GM12878 (cell line): Measurements from ENCODE around the gene ZSCAN5B. TPM values are rescaled to one million over a fixed set of nuclear protein-coding genes. Genes with fewer than 3 reads are reported as not detected.

ENCODE experiments used
- ATAC-seq: fragments of 200-7000 bp; cut with Tn5 transposase; 3 replicates; pipeline ENCODE4 v1.9.1; 2020; ENCODE audit warnings: mild to moderate bottlenecking, moderate library complexity
- BruUV-seq: library from RNA; stranded (reverse); fragments of 400-500 nt; replicated peaks from 2 replicates; lab custom pipeline; 2021; lab: Mats Ljungman, UMichigan
- CTCF ChIA-PET: fragments of 300-600 bp; sonication (Branson Sonifier 250); formaldehyde crosslinking; extraction: SDS; loops from one replicate; lab custom pipeline; 2021; ENCODE audit warnings: inconsistent platforms; lab: Yijun Ruan, JAX
- POLR2A ChIA-PET: fragments of 350-600 bp; formaldehyde crosslinking; extraction: SDS; loops from one replicate; lab custom pipeline; 2021; ENCODE audit warnings: inconsistent platforms; lab: Charles Lee
- RAD21 ChIA-PET: fragments of 300-600 bp; sonication (Branson Sonifier 250); formaldehyde crosslinking; loops from one replicate; lab custom pipeline; 2023; ENCODE audit warnings: antibody characterized with exemption; ENCODE audit not compliant: unreplicated experiment; lab: Charles Lee
- SMC1A ChIA-PET: fragments of 300-600 bp; sonication (Branson Sonifier 250); formaldehyde crosslinking; loops from one replicate; lab custom pipeline; 2023; ENCODE audit not compliant: unreplicated experiment, uncharacterized antibody; lab: Charles Lee
- DNase-seq: peaks from one replicate; pipeline ENCODE4 v3.0.0-alpha.2; 2011; ENCODE audit warnings: low read depth, low spot score
- FAIRE-seq: peaks from 3 replicates; lab custom pipeline; 2011; peaks lifted over from hg19 to GRCh38; lab: Jason Lieb, UNC
- H2AFZ ChIP-seq: 2 replicates; pipeline ENCODE4 v1.6.0; 2011; ENCODE audit warnings: low read depth, low read length, control low read depth; ENCODE audit not compliant: control insufficient read depth
- H3K27ac ChIP-seq: 2 replicates; pipeline ENCODE4 v1.5.1; 2011; ENCODE audit warnings: control low read depth; ENCODE audit not compliant: control insufficient read depth, insufficient read depth
- H3K27me3 ChIP-seq, 2 experiments: replicated peaks in 1 of 2; 2 replicates each; pipeline versions ENCODE4 v1.6.0 to v1.6.1; 2011; ENCODE audit warnings: low read length in 1 of 2; ENCODE audit not compliant: control insufficient read depth in 2 of 2, insufficient read depth in 2 of 2
- H3K36me3 ChIP-seq, 2 experiments: 2 replicates each; pipeline ENCODE4 v1.5.1; 2011; ENCODE audit warnings: low read length in 1 of 2; ENCODE audit not compliant: control insufficient read depth in 2 of 2, insufficient read depth in 2 of 2
- H3K4me1 ChIP-seq: 2 replicates; pipeline ENCODE4 v1.6.1; 2011; ENCODE audit warnings: mild to moderate bottlenecking, low read length, moderate library complexity, mixed read lengths; ENCODE audit not compliant: control insufficient read depth, insufficient read depth
- H3K4me2 ChIP-seq: 2 replicates; pipeline ENCODE4 v1.6.0; 2011; ENCODE audit warnings: control low read depth; ENCODE audit not compliant: control insufficient read depth, insufficient read depth
- H3K4me3 ChIP-seq: fragments of 200-600 bp; sonication (generic); 2 replicates; pipeline ENCODE4 v1.5.1; 2016
- H3K79me2 ChIP-seq: 2 replicates; pipeline ENCODE4 v1.6.0; 2011; ENCODE audit warnings: low read length; ENCODE audit not compliant: control insufficient read depth, insufficient read depth
- H3K9ac ChIP-seq: 2 replicates; pipeline ENCODE4 v1.8.0; 2011; ENCODE audit warnings: low read length, control low read depth, mixed read lengths; ENCODE audit not compliant: control insufficient read depth, insufficient read depth
- H3K9me3 ChIP-seq: replicated peaks from 3 replicates; pipeline ENCODE4 v1.5.1; 2011; ENCODE audit warnings: mild to moderate bottlenecking, low read length; ENCODE audit not compliant: control insufficient read depth, insufficient read depth
- H4K20me1 ChIP-seq: 2 replicates; pipeline ENCODE4 v1.6.0; 2011; ENCODE audit not compliant: control insufficient read depth, insufficient read depth
- ATF2 ChIP-seq: IDR thresholded peaks from 2 replicates; pipeline ENCODE4 v1.6.1; 2012; ENCODE audit warnings: low read length, inconsistent platforms
- ATF7 ChIP-seq: fragments of 450-650 bp; IDR thresholded peaks from 2 replicates; pipeline ENCODE4 v1.6.1; 2016; ENCODE audit warnings: low read depth, mild to moderate bottlenecking
- CHD1 ChIP-seq: IDR thresholded peaks from 2 replicates; pipeline ENCODE4 v1.6.1; 2012; ENCODE audit warnings: low read depth, low read length, improper control_type of control experiment
- EP300 ChIP-seq, 2 experiments: fragments of 150-350 bp in 1 of 2; IDR thresholded peaks; 2 replicates each; pipeline ENCODE4 v1.6.1; 2011 to 2012; ENCODE audit warnings: low read depth in 2 of 2, low read length in 2 of 2, borderline replicate concordance in 1 of 2, improper control_type of control experiment in 1 of 2, inconsistent platforms in 1 of 2; ENCODE audit not compliant: control insufficient read depth in 1 of 2
- GABPA ChIP-seq: IDR thresholded peaks from 2 replicates; pipeline ENCODE4 v1.6.1; 2014; ENCODE audit warnings: antibody characterized with exemption, low read depth, mild to moderate bottlenecking, inconsistent platforms
- HSF1 ChIP-seq: fragments of 150-350 bp; IDR thresholded peaks from 2 replicates; pipeline ENCODE4 v1.6.1; 2014; ENCODE audit warnings: mild to moderate bottlenecking, low read depth, low read length
- MYC ChIP-seq: IDR thresholded peaks from 2 replicates; pipeline ENCODE4 v1.6.1; 2011; ENCODE audit warnings: mild to moderate bottlenecking, low read length, moderate library complexity, inconsistent platforms; ENCODE audit not compliant: insufficient read depth, insufficient replicate concordance, insufficient read length, severe bottlenecking
- NR2F1 ChIP-seq: fragments of 450-650 bp; conservative IDR thresholded peaks from 2 replicates; pipeline ENCODE4 v1.6.1; 2017; ENCODE audit warnings: mild to moderate bottlenecking
- SMAD5 ChIP-seq: IDR thresholded peaks from 2 replicates; pipeline ENCODE4 v1.6.1; 2016; ENCODE audit warnings: antibody characterized with exemption, low read depth
- TAF1 ChIP-seq: IDR thresholded peaks from 2 replicates; pipeline ENCODE4 v1.6.1; 2011; ENCODE audit warnings: mild to moderate bottlenecking, low read depth, low read length, borderline replicate concordance
- TCF3 ChIP-seq: IDR thresholded peaks from 2 replicates; pipeline ENCODE4 v1.6.1; 2012; ENCODE audit warnings: low read depth, mild to moderate bottlenecking, low read length, borderline replicate concordance; ENCODE audit not compliant: insufficient read depth
- USF2 ChIP-seq: IDR thresholded peaks from 2 replicates; pipeline ENCODE4 v1.6.1; 2011; ENCODE audit warnings: low read depth, low read length, improper control_type of control experiment, borderline replicate concordance
- ZNF274 ChIP-seq: IDR thresholded peaks from one replicate; pipeline ENCODE4 v1.8.0; 2011; ENCODE audit not compliant: insufficient read length, insufficient read depth
- ZNF687 ChIP-seq: fragments of 450-650 bp; IDR thresholded peaks from 2 replicates; pipeline ENCODE4 v1.6.1; 2017; ENCODE audit warnings: mild to moderate bottlenecking, moderate library complexity
- WGBS: methylation state at CpG from one replicate; pipeline ENCODE4 v1.1.6; 2016; ENCODE audit warnings: low lambda C conversion rate; ENCODE audit not compliant: insufficient replicate concordance, insufficient coverage; ENCODE audit errors: missing lambda C conversion rate; 5-methylcytosine and 5-hydroxymethylcytosine counted together
- in situ Hi-C: fragments of 300-500 bp; cut with MboI; formaldehyde crosslinking; loops from 9 replicates; pipeline ENCODE4 v1.14.3; 2018; ENCODE audit warnings: mixed read lengths
- intact Hi-C: fragments of 100-400 bp; cut with micrococcal nuclease; formaldehyde crosslinking; loops from one replicate; pipeline ENCODE4 v1.14.2; 2022; ENCODE audit not compliant: unreplicated experiment
- polyA plus RNA-seq, 11 experiments: library from polyadenylated mRNA; depleted of rRNA in 4 of 11; unstranded in 6 of 11; stranded (reverse) in 5 of 11; fragments of >200 nt; fragmentation: Nextera tagmentation in 4 of 11; fragmentation: Illumina TruSeq in 1 of 11; extraction: Ambion mirVana in 4 of 11; extraction: Trizol in 1 of 11; gene quantifications; 1 replicate in 1 of 11; 2 replicates in 10 of 11; pipeline versions ENCODE4 v1.2.1 to v1.2.3, GENCODE V29; 2011 to 2016; ENCODE audit warnings: inconsistent platforms in 2 of 11, missing spikeins in 2 of 11, low read depth in 1 of 11
- total RNA-seq, 4 experiments: library from RNA; depleted of rRNA in 3 of 4; stranded (reverse); fragments of >200 nt in 3 of 4; fragmentation: Illumina TruSeq in 1 of 4; extraction: Trizol in 1 of 4; gene quantifications; 2 replicates each; pipeline versions ENCODE4 v1.2.1 to v1.2.3, GENCODE V29; 2013 to 2021

The ZSCAN5B gene
- total and polyA plus RNA-seq, 10 of the 15 experiments (the other 5 are each of a cell fraction or from before 2014, with no cell fraction given) = 0.04 TPM; not detected in 9

GRCh38 chr19:56161534-56161933 is 36.0 kb downstream of the ZSCAN5B start (continued):
- TF ChIP-seq ZNF274 = no peak
- TF ChIP-seq, all 136 proteins: peak for 0

- Histone ChIP-seq H3K9me3 (no peaks in the 10 kb centered on the region), H3K79me2 (no peaks in the 10 kb centered on the region), H3K4me3 (no peak overlapping the region), H3K4me2 (no peak overlapping the region), H4K20me1 (no peaks in the 10 kb centered on the region), H3K4me1 (no peaks in the 10 kb centered on the region), H2AFZ (no peak overlapping the region), H3K36me3 (peaks cover 8 to 9% of the 10 kb centered on the region in 2 experiments; a peak in 3 of 4 replicates), H3K27me3 (no peaks in the 10 kb centered on the region), H3K9ac (no peak overlapping the region), H3K27ac (no peak overlapping the region)
- SMC1A ChIA-PET = no interaction called here
- 98% methylated on average over 59 of the region's 69 CpGs for WGBS
- DNase-seq = no peak
- CTCF ChIA-PET = no interaction called here
- intact Hi-C loops = no loop called here
- no TSS peak for BruUV-seq
- in situ Hi-C loops = no loop called here
- ATAC-seq = no peak
- RAD21 ChIA-PET = no interaction called here
- POLR2A ChIA-PET = no interaction called here
- no peak for FAIRE-seq
- TF ChIP-seq MYC = no peak
- TF ChIP-seq USF2 = no peak
- TF ChIP-seq EP300 (IDR thresholded peaks at IDR 0.05; ENCODE audit: borderline replicate concordance in 1 of 2, control insufficient read depth in 1 of 2, low read depth in 2 of 2, low read length in 2 of 2) = no peak
- TF ChIP-seq NR2F1 = no peak
- TF ChIP-seq GABPA = no peak
- TF ChIP-seq ATF7 = no peak
- TF ChIP-seq HSF1 = no peak
- no peak for TF ChIP-seq ZNF274
- no peak for TF ChIP-seq CHD1
- TF ChIP-seq TAF1 = no peak
- no peak for TF ChIP-seq TCF3
- TF ChIP-seq ZNF687 = no peak
- no peak for TF ChIP-seq SMAD5
- no peak for TF ChIP-seq ATF2
These were observed 37.8 kb downstream of the ZSCAN5B start for GRCh38 chr19:56159622-56160271.
